Keratinocyte (primary cell): ENCODE results near the gene LANCL3.

Source experiments
- EZH2 ChIP-seq: IDR thresholded peaks from one replicate; pipeline ENCODE4 v1.6.1; 2012; ENCODE audit warnings: inconsistent platforms, mild to moderate bottlenecking, low read length, moderate library complexity
- TF ChIP-seq, protein P1 (sequence below), 3 experiments: IDR thresholded peaks in 1 of 3; conservative IDR thresholded peaks in 1 of 3; optimal IDR thresholded peaks in 1 of 3; 2 replicates in 2 of 3; 3 replicates in 1 of 3; pipeline versions ENCODE3 to v1.5.1; 2011; ENCODE audit warnings: low read length in 3 of 3, mild to moderate bottlenecking in 3 of 3, moderate library complexity in 2 of 3, control low read depth in 1 of 3, inconsistent platforms in 1 of 3; ENCODE audit not compliant: insufficient read depth in 2 of 3; ENCODE audit errors: extremely low read depth in 1 of 3

DNA sequence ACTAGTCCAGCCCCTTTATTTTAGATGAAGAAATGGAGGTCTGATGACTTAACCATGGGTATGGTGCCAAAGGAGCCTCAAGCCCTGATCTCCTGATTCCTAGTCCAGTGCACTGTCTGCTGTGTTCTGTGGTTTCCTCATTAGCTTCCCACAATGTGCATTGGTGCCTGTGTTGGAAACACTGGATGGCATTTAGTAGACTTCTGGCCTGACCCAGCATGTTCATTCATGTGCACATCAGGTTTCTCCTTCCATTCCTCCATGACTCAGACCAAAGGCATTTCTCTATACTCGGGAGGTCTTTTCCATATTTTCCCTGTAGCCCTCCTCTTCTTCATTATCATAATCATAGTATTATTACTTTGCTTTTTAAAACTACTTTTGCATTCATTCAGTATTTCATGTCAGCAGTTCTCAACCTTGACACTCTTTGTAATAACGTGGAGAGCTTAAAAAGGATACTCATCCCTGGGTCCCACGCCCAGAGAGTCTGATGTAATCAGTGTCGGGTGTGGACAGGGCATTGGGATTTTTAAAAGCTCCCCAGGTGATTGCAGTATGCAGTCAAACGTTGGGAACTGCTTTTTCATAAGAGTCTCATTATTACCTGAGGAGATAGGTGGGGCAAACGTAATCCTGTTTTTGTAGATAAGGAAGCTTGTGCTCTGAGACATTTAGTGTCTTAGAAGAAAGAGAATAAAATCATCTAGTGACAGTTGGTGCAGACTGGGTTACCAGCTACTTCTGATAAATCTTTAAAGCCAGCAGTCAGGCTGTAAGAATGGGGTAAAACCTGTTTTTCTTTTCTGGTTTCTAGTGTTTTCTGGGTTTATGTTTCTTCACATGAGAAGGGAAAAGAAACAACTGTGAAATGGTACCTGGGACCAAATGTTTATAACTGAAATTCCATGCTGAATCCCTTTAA, 73.2 kb downstream of the LANCL3 start:
- TF ChIP-seq, protein P1, sequence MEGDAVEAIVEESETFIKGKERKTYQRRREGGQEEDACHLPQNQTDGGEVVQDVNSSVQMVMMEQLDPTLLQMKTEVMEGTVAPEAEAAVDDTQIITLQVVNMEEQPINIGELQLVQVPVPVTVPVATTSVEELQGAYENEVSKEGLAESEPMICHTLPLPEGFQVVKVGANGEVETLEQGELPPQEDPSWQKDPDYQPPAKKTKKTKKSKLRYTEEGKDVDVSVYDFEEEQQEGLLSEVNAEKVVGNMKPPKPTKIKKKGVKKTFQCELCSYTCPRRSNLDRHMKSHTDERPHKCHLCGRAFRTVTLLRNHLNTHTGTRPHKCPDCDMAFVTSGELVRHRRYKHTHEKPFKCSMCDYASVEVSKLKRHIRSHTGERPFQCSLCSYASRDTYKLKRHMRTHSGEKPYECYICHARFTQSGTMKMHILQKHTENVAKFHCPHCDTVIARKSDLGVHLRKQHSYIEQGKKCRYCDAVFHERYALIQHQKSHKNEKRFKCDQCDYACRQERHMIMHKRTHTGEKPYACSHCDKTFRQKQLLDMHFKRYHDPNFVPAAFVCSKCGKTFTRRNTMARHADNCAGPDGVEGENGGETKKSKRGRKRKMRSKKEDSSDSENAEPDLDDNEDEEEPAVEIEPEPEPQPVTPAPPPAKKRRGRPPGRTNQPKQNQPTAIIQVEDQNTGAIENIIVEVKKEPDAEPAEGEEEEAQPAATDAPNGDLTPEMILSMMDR (optimal IDR thresholded peaks at IDR 0.05 in 1 of 3, IDR thresholded peaks at IDR 0.05 in 1 of 3, conservative IDR thresholded peaks at IDR 0.05 in 1 of 3; ENCODE audit: extremely low read depth in 1 of 3, insufficient read depth in 2 of 3, low read length in 3 of 3): no peak
- TF ChIP-seq EZH2: no peak
